ENCODE measurements around the gene TMC3. TPM values are rescaled to one million over a fixed set of nuclear protein-coding genes. Genes with fewer than 3 reads are reported as not detected.

TMC3 gene
- total RNA-seq, 1 donor from 2014 or later = 0.52 TPM

DNA sequence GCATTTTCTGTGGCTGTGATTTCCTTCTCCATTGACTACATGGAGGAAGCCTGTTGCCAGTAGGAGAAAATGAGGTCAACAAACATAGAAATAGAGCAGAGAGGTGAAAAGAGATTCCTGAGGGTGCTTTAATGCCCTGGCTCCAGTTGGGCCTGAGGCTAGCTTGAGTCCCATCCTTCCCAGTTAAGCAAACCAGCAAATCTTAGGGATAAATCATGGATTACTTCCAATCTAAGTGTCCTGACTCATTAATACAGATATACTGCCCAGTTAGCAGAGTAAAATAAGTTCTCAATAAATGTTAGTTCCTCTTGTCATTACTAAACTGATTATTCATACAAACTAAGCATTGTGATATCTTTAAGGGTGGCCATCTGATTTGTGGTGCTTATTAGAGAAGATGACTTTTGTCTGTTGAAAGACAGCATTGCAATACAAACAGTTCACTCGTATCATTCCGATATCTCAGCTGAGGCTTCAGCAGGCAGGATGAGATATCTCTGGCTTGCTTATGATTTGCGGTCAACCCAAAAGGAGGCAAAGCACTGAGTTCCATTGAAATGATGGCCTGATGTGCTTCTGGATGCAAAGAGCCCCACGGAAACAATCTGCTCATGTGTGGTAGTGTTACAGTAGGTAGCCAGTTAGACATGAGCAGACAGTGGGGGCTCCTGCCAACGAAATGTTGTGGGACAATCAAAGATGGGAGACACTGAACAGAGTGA, 43.5 kb downstream of the TMC3 start:
- H3K27me3 ChIP-seq (ENCODE audit: insufficient read depth, low read length) = peaks cover 2% of the 10 kb centered on the region

GRCh38 chr15:81329446-81329845, 44.6 kb downstream of the TMC3 start:
- Mint-ChIP-seq H3K27ac (ENCODE audit: unreplicated experiment) (no peak overlapping the region), H3K4me1 (ENCODE audit: low read depth, unreplicated experiment) (peaks cover 38% of the 10 kb centered on the region), H3K4me3 (ENCODE audit: unreplicated experiment) (no peak overlapping the region), H3K27me3 (ENCODE audit: low read depth, unreplicated experiment) (no peaks in the 10 kb centered on the region), H3K36me3 (ENCODE audit: low read depth, unreplicated experiment) (peaks cover 1% of the 10 kb centered on the region), H3K9me3 (ENCODE audit: unreplicated experiment) (no peaks in the 10 kb centered on the region)
- H2AFZ ChIP-seq (ENCODE audit: low read depth, low read length) = no peak overlapping the region
- H3K36me3 ChIP-seq (ENCODE audit: insufficient read depth, low read length) = no peaks in the 10 kb centered on the region
- H3K79me2 ChIP-seq (ENCODE audit: insufficient read depth, low read length) = no peaks in the 10 kb centered on the region
- H3K4me2 ChIP-seq (ENCODE audit: low read length) = no peak overlapping the region
- no peak for TF ChIP-seq EZH2 (IDR thresholded peaks at IDR 0.05; ENCODE audit: insufficient read depth, low read length)
- TF ChIP-seq, protein P1, sequence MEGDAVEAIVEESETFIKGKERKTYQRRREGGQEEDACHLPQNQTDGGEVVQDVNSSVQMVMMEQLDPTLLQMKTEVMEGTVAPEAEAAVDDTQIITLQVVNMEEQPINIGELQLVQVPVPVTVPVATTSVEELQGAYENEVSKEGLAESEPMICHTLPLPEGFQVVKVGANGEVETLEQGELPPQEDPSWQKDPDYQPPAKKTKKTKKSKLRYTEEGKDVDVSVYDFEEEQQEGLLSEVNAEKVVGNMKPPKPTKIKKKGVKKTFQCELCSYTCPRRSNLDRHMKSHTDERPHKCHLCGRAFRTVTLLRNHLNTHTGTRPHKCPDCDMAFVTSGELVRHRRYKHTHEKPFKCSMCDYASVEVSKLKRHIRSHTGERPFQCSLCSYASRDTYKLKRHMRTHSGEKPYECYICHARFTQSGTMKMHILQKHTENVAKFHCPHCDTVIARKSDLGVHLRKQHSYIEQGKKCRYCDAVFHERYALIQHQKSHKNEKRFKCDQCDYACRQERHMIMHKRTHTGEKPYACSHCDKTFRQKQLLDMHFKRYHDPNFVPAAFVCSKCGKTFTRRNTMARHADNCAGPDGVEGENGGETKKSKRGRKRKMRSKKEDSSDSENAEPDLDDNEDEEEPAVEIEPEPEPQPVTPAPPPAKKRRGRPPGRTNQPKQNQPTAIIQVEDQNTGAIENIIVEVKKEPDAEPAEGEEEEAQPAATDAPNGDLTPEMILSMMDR (IDR thresholded peaks at IDR 0.05; ENCODE audit: insufficient read depth, low read depth, low read length) = no peak
- H3K4me1 ChIP-seq (ENCODE audit: insufficient read depth, low read length) = peaks cover 24% of the 10 kb centered on the region
- H3K27ac ChIP-seq (ENCODE audit: low read depth, low read length) = no peak overlapping the region
- DNase-seq (ENCODE audit: low read depth) = no peak
- peaks cover 2% of the 10 kb centered on the region for H3K27me3 ChIP-seq (ENCODE audit: insufficient read depth, low read length)
- H3K9ac ChIP-seq (ENCODE audit: low read length) = no peak overlapping the region
- no peaks in the 10 kb centered on the region for H4K20me1 ChIP-seq (ENCODE audit: insufficient read depth, low read length)
- H3K9me3 ChIP-seq (ENCODE audit: insufficient read depth, low read depth, low read length) = no peaks in the 10 kb centered on the region
- H3K4me3 ChIP-seq (ENCODE audit: insufficient read depth, low read depth, low read length) = no peak overlapping the region
- FAIRE-seq = no peak

More for the DNA sequence above, 43.5 kb downstream of the TMC3 start:
- peaks cover 35% of the 10 kb centered on the region for H3K4me1 Mint-ChIP-seq (ENCODE audit: low read depth, unreplicated experiment)
- Histone ChIP-seq H3K36me3 (ENCODE audit: insufficient read depth, low read length) (no peaks in the 10 kb centered on the region), H3K79me2 (ENCODE audit: insufficient read depth, low read length) (no peaks in the 10 kb centered on the region), H3K4me2 (ENCODE audit: low read length) (no peak overlapping the region), H4K20me1 (ENCODE audit: insufficient read depth, low read length) (no peaks in the 10 kb centered on the region), H3K4me1 (ENCODE audit: insufficient read depth, low read length) (peaks cover 21% of the 10 kb centered on the region), H3K9ac (ENCODE audit: low read length) (no peak overlapping the region), H2AFZ (ENCODE audit: low read depth, low read length) (no peak overlapping the region), H3K27ac (ENCODE audit: low read depth, low read length) (no peak overlapping the region), H3K9me3 (ENCODE audit: insufficient read depth, low read depth, low read length) (no peaks in the 10 kb centered on the region), H3K4me3 (ENCODE audit: insufficient read depth, low read depth, low read length) (no peak overlapping the region)
- no peaks in the 10 kb centered on the region for H3K36me3 Mint-ChIP-seq (ENCODE audit: low read depth, unreplicated experiment)
- peak overlapping the region; percentile 8 for H3K27ac Mint-ChIP-seq (ENCODE audit: unreplicated experiment)
- FAIRE-seq (no peak), DNase-seq (ENCODE audit: low read depth) (no peak)
- no peaks in the 10 kb centered on the region for H3K27me3 Mint-ChIP-seq (ENCODE audit: low read depth, unreplicated experiment)
- no peak for TF ChIP-seq EZH2 (IDR thresholded peaks at IDR 0.05; ENCODE audit: insufficient read depth, low read length)
- TF ChIP-seq, protein P1 (IDR thresholded peaks at IDR 0.05; ENCODE audit: insufficient read depth, low read depth, low read length) = no peak
- H3K9me3 Mint-ChIP-seq (ENCODE audit: unreplicated experiment) = no peaks in the 10 kb centered on the region
- no peak overlapping the region for H3K4me3 Mint-ChIP-seq (ENCODE audit: unreplicated experiment)

GRCh38 chr15:81327516-81327915, 46.5 kb downstream of the TMC3 start:
- DNase-seq (ENCODE audit: low read depth) = peak; percentile 94
- no peak overlapping the region for H2AFZ ChIP-seq (ENCODE audit: low read depth, low read length)
- peak overlapping the region; percentile 70 for H3K27ac Mint-ChIP-seq (ENCODE audit: unreplicated experiment)
- H3K27me3 Mint-ChIP-seq (ENCODE audit: low read depth, unreplicated experiment) = no peaks in the 10 kb centered on the region
- peak overlapping the region; percentile 73 for H3K4me2 ChIP-seq (ENCODE audit: low read length)
- peak overlapping the region; percentile 53 for H3K9ac ChIP-seq (ENCODE audit: low read length)
- H3K79me2 ChIP-seq (ENCODE audit: insufficient read depth, low read length) = no peaks in the 10 kb centered on the region
- peaks cover 4% of the 10 kb centered on the region for H3K36me3 Mint-ChIP-seq (ENCODE audit: low read depth, unreplicated experiment)
- H3K4me3 Mint-ChIP-seq (ENCODE audit: unreplicated experiment) = no peak overlapping the region
- H3K4me1 ChIP-seq (ENCODE audit: insufficient read depth, low read length) = peaks cover 25% of the 10 kb centered on the region
- no peak overlapping the region for H3K4me3 ChIP-seq (ENCODE audit: insufficient read depth, low read depth, low read length)
- H3K27me3 ChIP-seq (ENCODE audit: insufficient read depth, low read length) = no peaks in the 10 kb centered on the region
- no peaks in the 10 kb centered on the region for H4K20me1 ChIP-seq (ENCODE audit: insufficient read depth, low read length)
- FAIRE-seq = peak; percentile 73
- TF ChIP-seq, protein P1 (IDR thresholded peaks at IDR 0.05; ENCODE audit: insufficient read depth, low read depth, low read length) = no peak
- no peak for TF ChIP-seq EZH2 (IDR thresholded peaks at IDR 0.05; ENCODE audit: insufficient read depth, low read length)
- no peaks in the 10 kb centered on the region for H3K9me3 Mint-ChIP-seq (ENCODE audit: unreplicated experiment)
- H3K4me1 Mint-ChIP-seq (ENCODE audit: low read depth, unreplicated experiment) = peaks cover 41% of the 10 kb centered on the region
- H3K9me3 ChIP-seq (ENCODE audit: insufficient read depth, low read depth, low read length) = no peaks in the 10 kb centered on the region
- peak overlapping the region; percentile 61 for H3K27ac ChIP-seq (ENCODE audit: low read depth, low read length)
- H3K36me3 ChIP-seq (ENCODE audit: insufficient read depth, low read length) = no peaks in the 10 kb centered on the region
